NT2/D1 (cell line): ENCODE results near the gene KCNK15.

Experiments
- DNase-seq: peaks from one replicate; pipeline ENCODE4 v3.0.0-alpha.2; 2011; ENCODE audit warnings: low read depth, low spot score
- H3K27me3 ChIP-seq: 2 replicates; pipeline ENCODE4 v1.6.0; 2011; ENCODE audit warnings: mild to moderate bottlenecking; ENCODE audit not compliant: insufficient read length, insufficient read depth
- H3K36me3 ChIP-seq: 2 replicates; pipeline ENCODE4 v1.6.1; 2011; ENCODE audit warnings: mild to moderate bottlenecking, low read length, mixed read lengths; ENCODE audit not compliant: insufficient read depth, insufficient read length
- H3K4me1 ChIP-seq: 2 replicates; pipeline ENCODE4 v1.5.1; 2011; ENCODE audit not compliant: insufficient read depth, insufficient read length
- H3K4me3 ChIP-seq: 2 replicates; pipeline ENCODE4 v1.5.1; 2011; ENCODE audit warnings: low read depth; ENCODE audit not compliant: insufficient read length
- H3K9ac ChIP-seq: 2 replicates; pipeline ENCODE4 v1.6.0; 2011; ENCODE audit warnings: low read depth; ENCODE audit not compliant: insufficient read length
- H3K9me3 ChIP-seq: 2 replicates; pipeline ENCODE4 v1.5.1; 2011; ENCODE audit warnings: mild to moderate bottlenecking, low read length; ENCODE audit not compliant: insufficient read depth
- SUZ12 ChIP-seq: IDR thresholded peaks from 2 replicates; pipeline ENCODE4 v1.6.1; 2011; ENCODE audit not compliant: insufficient read length, insufficient read depth; ENCODE audit errors: extremely low read depth
- YY1 ChIP-seq: IDR thresholded peaks from 2 replicates; pipeline ENCODE4 v1.6.1; 2011; ENCODE audit not compliant: insufficient read length, insufficient read depth
- ZNF274 ChIP-seq: IDR thresholded peaks from 2 replicates; pipeline ENCODE4 v1.6.1; 2011; ENCODE audit warnings: mild to moderate bottlenecking, low read depth, low read length

KCNK15 gene

DNA sequence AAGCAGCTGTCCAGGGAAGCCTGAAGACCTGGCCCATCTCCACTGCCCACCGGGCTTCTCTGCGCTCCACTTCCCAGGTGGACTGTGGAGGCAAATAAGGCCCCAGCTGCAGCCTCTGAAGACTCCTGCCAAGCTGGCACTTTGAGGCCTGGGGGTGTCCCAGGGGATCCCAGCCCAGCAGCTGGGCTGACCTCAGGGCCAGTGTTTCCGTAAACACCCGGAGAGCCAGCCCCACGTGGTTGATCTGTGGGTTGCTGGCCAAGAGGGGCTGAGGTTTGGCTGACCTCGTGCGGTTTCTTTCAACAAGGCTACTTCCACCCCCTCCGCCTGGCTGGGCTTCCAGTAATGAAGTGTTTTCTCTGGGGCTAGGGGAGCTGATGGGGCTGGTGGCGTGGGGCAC is 42.9 kb upstream of the KCNK15 start:
- no peaks in the 10 kb centered on the region for H3K9me3 ChIP-seq
- H3K36me3 ChIP-seq: no peaks in the 10 kb centered on the region
- H3K4me1 ChIP-seq: peaks cover 25% of the 10 kb centered on the region
- H3K4me3 ChIP-seq: no peak overlapping the region
- no peaks in the 10 kb centered on the region for H3K27me3 ChIP-seq
- TF ChIP-seq YY1: no peak
- no peak for TF ChIP-seq ZNF274
- TF ChIP-seq SUZ12: no peak
- no peak overlapping the region for H3K9ac ChIP-seq
- DNase-seq: no peak

DNA sequence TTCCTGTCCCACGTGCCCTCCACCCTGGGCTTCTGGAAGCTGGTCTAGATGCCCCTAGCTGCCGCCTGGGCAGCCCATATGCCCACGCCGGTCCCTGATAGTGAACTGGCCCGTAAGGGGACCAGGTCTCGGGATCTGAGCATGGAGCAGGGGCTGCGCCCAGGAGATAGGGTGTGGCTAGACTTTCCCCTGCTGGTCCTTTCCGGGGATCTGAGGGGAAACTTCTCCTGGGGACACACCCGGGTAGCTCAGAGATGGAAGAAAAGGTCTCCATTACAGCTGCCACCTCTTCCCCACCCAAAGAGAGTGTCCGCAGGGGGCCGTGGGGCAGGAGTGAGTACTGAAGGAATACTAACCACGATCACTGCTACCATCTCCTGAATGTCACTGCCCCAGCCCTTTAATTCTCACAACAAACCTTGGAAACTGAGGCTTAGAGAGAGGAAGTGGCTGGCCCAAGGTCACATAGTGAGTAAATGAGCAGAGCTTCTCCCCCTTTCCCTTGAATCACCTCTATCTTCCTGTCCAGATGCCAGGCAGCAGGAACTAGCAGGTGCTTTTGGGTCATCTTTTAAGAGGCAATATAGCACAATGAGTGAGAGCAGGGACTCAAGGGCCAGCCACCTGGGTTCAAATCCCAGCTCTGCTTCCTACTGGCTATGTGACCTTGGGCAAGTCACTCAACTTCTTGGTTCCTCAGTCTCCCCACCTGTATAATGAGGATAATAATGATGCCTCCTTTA is 42.3 kb upstream of the KCNK15 start:
- Histone ChIP-seq H3K9ac (no peak overlapping the region), H3K27me3 (no peaks in the 10 kb centered on the region), H3K4me3 (no peak overlapping the region), H3K4me1 (peaks cover 25% of the 10 kb centered on the region), H3K36me3 (no peaks in the 10 kb centered on the region), H3K9me3 (no peaks in the 10 kb centered on the region)
- DNase-seq: no peak
- TF ChIP-seq SUZ12: no peak

DNA sequence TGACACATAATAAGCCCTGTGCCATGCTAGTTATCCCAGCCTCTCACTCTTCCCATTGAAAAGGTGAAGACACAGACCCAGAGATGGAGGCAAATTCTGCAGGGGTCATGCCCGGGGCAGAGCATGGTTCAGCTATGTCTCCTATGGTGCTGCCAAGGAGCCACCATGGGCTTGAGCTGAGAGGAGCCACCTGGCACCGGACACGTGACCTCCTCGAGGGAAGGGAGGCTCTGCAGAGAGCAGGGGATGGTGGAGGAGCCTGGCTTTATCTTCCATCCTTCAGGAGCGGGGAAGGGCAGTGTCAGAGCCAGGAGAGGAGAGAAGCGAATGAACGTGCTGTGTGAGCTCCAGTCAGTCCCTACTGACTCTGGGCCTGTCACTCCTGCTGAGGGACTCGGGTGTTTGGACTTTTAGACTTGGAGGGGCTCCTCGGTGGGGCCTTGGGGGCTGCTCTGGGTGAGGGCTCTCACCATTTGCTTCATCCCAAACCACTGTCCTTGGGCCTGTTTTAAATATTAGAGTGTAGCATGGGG is 41.6 kb upstream of the KCNK15 start:
- no peak for DNase-seq
- Histone ChIP-seq H3K27me3 (no peaks in the 10 kb centered on the region), H3K9ac (no peak overlapping the region), H3K9me3 (no peaks in the 10 kb centered on the region), H3K36me3 (no peaks in the 10 kb centered on the region), H3K4me1 (peaks cover 22% of the 10 kb centered on the region), H3K4me3 (no peak overlapping the region)
- TF ChIP-seq ZNF274: no peak
- no peak for TF ChIP-seq SUZ12
- TF ChIP-seq YY1: no peak

DNA sequence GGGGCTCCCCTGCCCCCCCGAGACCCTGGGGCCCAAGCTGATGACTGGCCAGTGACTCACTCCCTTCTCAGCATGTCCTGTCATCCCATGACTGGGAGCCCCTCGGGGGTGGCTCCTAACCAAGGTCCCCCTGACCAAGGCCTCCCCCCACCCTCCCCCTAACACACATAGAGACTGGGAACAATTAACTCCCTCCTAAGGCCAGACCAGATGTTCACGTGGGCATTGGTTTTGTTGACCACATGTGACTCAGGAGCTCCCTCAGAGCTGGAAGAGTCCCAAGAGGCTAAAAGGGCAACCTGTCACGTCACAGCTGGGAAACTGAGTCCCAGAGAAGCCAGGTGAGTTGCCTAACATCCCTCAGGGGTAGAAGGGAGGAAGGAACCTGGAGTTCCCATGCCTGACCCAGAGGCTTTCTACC is 41.1 kb upstream of the KCNK15 start:
- TF ChIP-seq SUZ12: no peak
- no peak for TF ChIP-seq YY1
- no peak for TF ChIP-seq ZNF274
- Histone ChIP-seq H3K27me3 (no peaks in the 10 kb centered on the region), H3K9me3 (no peaks in the 10 kb centered on the region), H3K4me3 (no peak overlapping the region), H3K9ac (no peak overlapping the region), H3K36me3 (no peaks in the 10 kb centered on the region), H3K4me1 (peaks cover 22% of the 10 kb centered on the region)
- DNase-seq: no peak

DNA sequence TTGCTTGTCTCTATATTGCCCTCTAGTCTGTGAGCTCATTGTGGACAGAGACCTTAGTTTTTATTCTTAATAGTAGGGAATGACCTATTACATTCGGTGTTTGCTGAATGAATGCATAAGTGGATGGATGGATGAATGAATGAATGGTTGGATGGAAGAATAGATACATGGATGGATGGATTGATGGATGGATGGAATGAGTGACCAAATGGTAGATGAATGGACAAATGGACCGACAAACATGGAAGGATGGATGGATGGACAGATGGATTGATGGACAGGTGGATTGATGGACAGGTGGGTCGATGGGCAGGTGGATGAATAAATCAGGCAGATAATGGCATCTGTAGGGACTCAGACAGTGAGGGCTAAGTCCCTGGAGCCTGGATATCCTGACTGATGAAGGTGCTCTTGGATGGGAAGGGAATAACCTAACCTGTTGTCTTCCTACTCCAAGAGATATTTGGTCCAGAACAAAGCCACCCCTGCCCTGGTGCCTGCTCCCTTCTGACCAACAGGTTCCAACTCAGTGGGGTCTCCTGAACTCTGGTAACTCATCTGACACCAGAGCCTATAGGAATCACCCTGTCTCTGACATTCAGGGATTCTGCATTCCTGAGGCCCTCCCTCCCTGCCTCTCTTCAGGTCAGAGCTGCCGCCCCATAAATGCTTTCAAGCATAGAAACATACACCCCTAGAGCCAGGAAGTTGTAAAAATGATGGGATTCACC is 40.1 kb upstream of the KCNK15 start:
- TF ChIP-seq ZNF274 (no peak), YY1 (no peak), SUZ12 (no peak)
- H3K9me3 ChIP-seq: no peaks in the 10 kb centered on the region
- no peak for DNase-seq

DNA sequence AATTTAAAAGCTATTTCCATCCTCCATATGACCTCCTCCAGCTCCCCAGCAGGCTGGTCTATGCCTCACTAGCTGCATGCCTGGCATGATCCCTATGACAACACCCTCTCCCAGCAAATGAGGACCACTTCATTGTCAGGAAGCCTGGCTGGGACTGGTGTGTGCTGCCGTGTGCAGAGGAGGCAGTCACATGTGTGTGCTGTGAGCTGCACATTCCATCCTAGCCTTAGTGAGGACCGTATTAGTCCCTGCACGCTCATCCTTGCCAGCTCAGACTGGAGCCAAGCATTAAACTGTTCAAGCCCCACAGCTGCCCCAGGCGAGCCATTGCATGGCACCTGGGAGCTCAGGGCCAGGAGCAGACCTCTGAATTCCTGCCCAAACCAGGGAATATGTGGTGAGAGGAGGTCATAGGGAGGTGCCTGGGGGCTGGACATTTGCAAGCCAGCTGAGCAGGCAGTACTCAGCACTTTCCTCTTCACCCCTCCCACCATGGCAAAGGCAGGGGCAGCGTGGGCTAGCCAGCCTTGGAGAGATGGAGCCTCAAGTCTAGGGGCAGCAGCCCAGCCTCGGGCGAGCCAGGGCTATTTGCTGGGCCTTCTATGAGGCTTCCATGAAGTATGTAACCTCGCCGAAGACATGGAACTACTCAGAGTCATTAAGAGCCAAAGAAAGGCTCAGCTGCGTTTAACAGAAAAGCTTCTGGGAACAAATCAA is 39.2 kb upstream of the KCNK15 start:
- H3K9me3 ChIP-seq: no peaks in the 10 kb centered on the region
- DNase-seq: no peak
- H3K9ac ChIP-seq: no peak overlapping the region
- H3K27me3 ChIP-seq: peaks cover 1% of the 10 kb centered on the region
- TF ChIP-seq SUZ12 (no peak), YY1 (no peak), ZNF274 (no peak)
- no peak overlapping the region for H3K4me3 ChIP-seq
- H3K36me3 ChIP-seq: no peaks in the 10 kb centered on the region
- H3K4me1 ChIP-seq: peaks cover 12% of the 10 kb centered on the region

More for the DNA sequence above, 40.1 kb upstream of the KCNK15 start:
- H3K27me3 ChIP-seq: no peaks in the 10 kb centered on the region
- H3K4me3 ChIP-seq: no peak overlapping the region
- no peaks in the 10 kb centered on the region for H3K36me3 ChIP-seq
- no peak overlapping the region for H3K9ac ChIP-seq
- H3K4me1 ChIP-seq: peaks cover 19% of the 10 kb centered on the region
